SK-N-SH (cell line): Measurements from ENCODE around the gene ZSWIM1. TPM values are rescaled to one million over a fixed set of nuclear protein-coding genes. Genes with fewer than 3 reads are reported as not detected.

Experiments
- CTCF ChIA-PET: fragments of 300-600, 350-600 bp; formaldehyde crosslinking; extraction: SDS; loops from one replicate; lab custom pipeline; 2021; lab: Yijun Ruan, JAX
- POLR2A ChIA-PET: fragments of 350-600 bp; sonication (Branson Sonifier 250); formaldehyde crosslinking; extraction: SDS; loops from one replicate; lab custom pipeline; 2020; ENCODE audit warnings: antibody characterized with exemption, inconsistent platforms; lab: Yijun Ruan, JAX
- DNase-seq: peaks from one replicate; pipeline ENCODE4 v3.0.0; 2012
- H2AFZ ChIP-seq: fragments of 200-600 bp; sonication (generic); 2 replicates; pipeline ENCODE4 v1.8.1; 2016; ENCODE audit warnings: antibody characterized with exemption, mild to moderate bottlenecking, low read depth
- H3F3A ChIP-seq: fragments of 200-600 bp; sonication (generic); replicated peaks from 2 replicates; pipeline ENCODE3; 2016; ENCODE audit warnings: antibody characterized with exemption, mild to moderate bottlenecking; ENCODE audit not compliant: insufficient read depth
- H3K27ac ChIP-seq, 2 experiments: fragments of 200-500 bp in 1 of 2; fragments of 200-600 bp in 1 of 2; sonication (Bioruptor generic) in 1 of 2; sonication (generic), shearing (Covaris generic) in 1 of 2; 2 replicates each; pipeline versions ENCODE4 v1.5.1 to v1.6.1; 2014 to 2016; ENCODE audit warnings: low read depth in 2 of 2, inconsistent platforms in 1 of 2, low read length in 1 of 2, mild to moderate bottlenecking in 1 of 2, mixed read lengths in 1 of 2
- H3K27me3 ChIP-seq: fragments of 200-600 bp; sonication (generic), shearing (Covaris generic); 2 replicates; pipeline ENCODE4 v1.6.1; 2016; ENCODE audit warnings: mixed run types; ENCODE audit not compliant: insufficient read depth
- H3K36me3 ChIP-seq, 2 experiments: fragments of 200-500 bp in 1 of 2; fragments of 200-600 bp in 1 of 2; sonication (Bioruptor generic) in 1 of 2; sonication (generic) in 1 of 2; replicated peaks in 1 of 2; 2 replicates each; pipeline versions ENCODE3 to v1.5.1; 2014 to 2016; ENCODE audit warnings: low read length in 1 of 2, mild to moderate bottlenecking in 1 of 2; ENCODE audit not compliant: insufficient read depth in 2 of 2, control insufficient read depth in 1 of 2
- H3K4me1 ChIP-seq, 2 experiments: fragments of 200-500 bp in 1 of 2; fragments of 200-600 bp in 1 of 2; sonication (Bioruptor generic) in 1 of 2; sonication (generic), shearing (Covaris generic) in 1 of 2; 2 replicates each; pipeline versions ENCODE4 v1.5.1 to v1.6.1; 2014 to 2016; ENCODE audit warnings: low read depth in 1 of 2, low read length in 1 of 2, mixed run types in 1 of 2; ENCODE audit not compliant: insufficient read depth in 2 of 2, control insufficient read depth in 1 of 2
- H3K4me2 ChIP-seq: fragments of 200-600 bp; sonication (generic), shearing (Covaris generic); 2 replicates; pipeline ENCODE4 v1.6.1; 2017; ENCODE audit warnings: mixed run types
- H3K4me3 ChIP-seq, 2 experiments: fragments of 200-500 bp in 1 of 2; fragments of 200-600 bp in 1 of 2; sonication (Bioruptor generic) in 1 of 2; sonication (generic), shearing (Covaris generic) in 1 of 2; 2 replicates each; pipeline versions ENCODE4 v1.5.1 to v1.8.1; 2014 to 2016; ENCODE audit warnings: low read depth in 2 of 2, inconsistent platforms in 1 of 2, low read length in 1 of 2, mild to moderate bottlenecking in 1 of 2, mixed read lengths in 1 of 2, moderate library complexity in 1 of 2
- H3K79me2 ChIP-seq: fragments of 200-600 bp; sonication (generic); 2 replicates; pipeline ENCODE4 v1.8.1; 2017; ENCODE audit warnings: mild to moderate bottlenecking; ENCODE audit not compliant: insufficient read depth
- H3K9ac ChIP-seq: fragments of 200-600 bp; sonication (generic); 2 replicates; pipeline ENCODE4 v1.6.1; 2017; ENCODE audit warnings: mixed run types
- H3K9me2 ChIP-seq: fragments of 200-600 bp; sonication (generic); 2 replicates; pipeline ENCODE4 v1.6.1; 2017; ENCODE audit warnings: mixed run types
- H3K9me3 ChIP-seq: fragments of 200-600 bp; sonication (generic); 2 replicates; pipeline ENCODE4 v1.6.1; 2017; ENCODE audit warnings: mixed run types, mild to moderate bottlenecking, moderate library complexity
- H4K20me1 ChIP-seq: fragments of 200-600 bp; sonication (generic); 2 replicates; pipeline ENCODE4 v1.6.1; 2017; ENCODE audit warnings: mild to moderate bottlenecking, mixed run types; ENCODE audit not compliant: insufficient read depth
- ELF1 ChIP-seq: IDR thresholded peaks from 2 replicates; pipeline ENCODE4 v1.4.0; 2012
- EZH2phosphoT487 ChIP-seq: fragments of 200-600 bp; sonication (generic); IDR thresholded peaks from 2 replicates; pipeline ENCODE4 v1.6.1; 2017; ENCODE audit warnings: low read depth, mixed run types, mild to moderate bottlenecking, antibody characterized with exemption, moderate library complexity, borderline replicate concordance
- FOXM1 ChIP-seq: IDR thresholded peaks from 2 replicates; pipeline ENCODE4 v1.4.0; 2012; ENCODE audit warnings: low read depth, mild to moderate bottlenecking
- JUND ChIP-seq: IDR thresholded peaks from 2 replicates; pipeline ENCODE4 v1.4.0; 2012
- MAX ChIP-seq: IDR thresholded peaks from 2 replicates; pipeline ENCODE4 v1.4.0; 2012; ENCODE audit warnings: low read depth
- MXI1 ChIP-seq: IDR thresholded peaks from 2 replicates; pipeline ENCODE4 v1.6.1; 2012; ENCODE audit warnings: mild to moderate bottlenecking, low read depth, low read length, improper control_type of control experiment
- NFIC ChIP-seq: IDR thresholded peaks from 2 replicates; pipeline ENCODE4 v1.4.0; 2012; ENCODE audit warnings: borderline replicate concordance
- NRF1 ChIP-seq: IDR thresholded peaks from 2 replicates; pipeline ENCODE4 v1.6.1; 2012; ENCODE audit warnings: low read depth, mild to moderate bottlenecking, low read length
- RCOR1 ChIP-seq: fragments of 150-350 bp; IDR thresholded peaks from 2 replicates; pipeline ENCODE4 v1.6.1; 2017; ENCODE audit warnings: antibody characterized with exemption, low read length
- SIN3A ChIP-seq: IDR thresholded peaks from 2 replicates; pipeline ENCODE4 v1.6.1; 2012; ENCODE audit warnings: low read depth, mild to moderate bottlenecking, low read length, moderate library complexity, borderline replicate concordance
- USF1 ChIP-seq: IDR thresholded peaks from 2 replicates; pipeline ENCODE4 v1.4.0; 2012; ENCODE audit warnings: low read depth, borderline replicate concordance
- USF2 ChIP-seq: fragments of 150-350 bp; IDR thresholded peaks from 2 replicates; pipeline ENCODE4 v1.6.1; 2017; ENCODE audit warnings: antibody characterized with exemption, low read length, low read depth, borderline replicate concordance
- ZBTB33 ChIP-seq: IDR thresholded peaks from 2 replicates; pipeline ENCODE4 v1.4.0; 2012; ENCODE audit warnings: low read depth, borderline replicate concordance
- WGBS: methylation state at CpG from one replicate; pipeline ENCODE4 v1.1.6; 2017; ENCODE audit warnings: low lambda C conversion rate; 5-methylcytosine and 5-hydroxymethylcytosine counted together
- polyA plus RNA-seq, 3 experiments: library from polyadenylated mRNA; depleted of rRNA; stranded (reverse); fragments of >200 nt; gene quantifications; 2 replicates each; pipeline ENCODE4 v1.2.3, GENCODE V29; 2012
- TF ChIP-seq, protein P1 (sequence below): IDR thresholded peaks from 2 replicates; pipeline ENCODE4 v1.6.1; 2012; ENCODE audit warnings: mild to moderate bottlenecking, low read depth, low read length, moderate library complexity

Gene ZSWIM1
- polyA plus RNA-seq, 1 of the 3 experiments (the other 2 are of a cell fraction) = 1.8 TPM

DNA sequence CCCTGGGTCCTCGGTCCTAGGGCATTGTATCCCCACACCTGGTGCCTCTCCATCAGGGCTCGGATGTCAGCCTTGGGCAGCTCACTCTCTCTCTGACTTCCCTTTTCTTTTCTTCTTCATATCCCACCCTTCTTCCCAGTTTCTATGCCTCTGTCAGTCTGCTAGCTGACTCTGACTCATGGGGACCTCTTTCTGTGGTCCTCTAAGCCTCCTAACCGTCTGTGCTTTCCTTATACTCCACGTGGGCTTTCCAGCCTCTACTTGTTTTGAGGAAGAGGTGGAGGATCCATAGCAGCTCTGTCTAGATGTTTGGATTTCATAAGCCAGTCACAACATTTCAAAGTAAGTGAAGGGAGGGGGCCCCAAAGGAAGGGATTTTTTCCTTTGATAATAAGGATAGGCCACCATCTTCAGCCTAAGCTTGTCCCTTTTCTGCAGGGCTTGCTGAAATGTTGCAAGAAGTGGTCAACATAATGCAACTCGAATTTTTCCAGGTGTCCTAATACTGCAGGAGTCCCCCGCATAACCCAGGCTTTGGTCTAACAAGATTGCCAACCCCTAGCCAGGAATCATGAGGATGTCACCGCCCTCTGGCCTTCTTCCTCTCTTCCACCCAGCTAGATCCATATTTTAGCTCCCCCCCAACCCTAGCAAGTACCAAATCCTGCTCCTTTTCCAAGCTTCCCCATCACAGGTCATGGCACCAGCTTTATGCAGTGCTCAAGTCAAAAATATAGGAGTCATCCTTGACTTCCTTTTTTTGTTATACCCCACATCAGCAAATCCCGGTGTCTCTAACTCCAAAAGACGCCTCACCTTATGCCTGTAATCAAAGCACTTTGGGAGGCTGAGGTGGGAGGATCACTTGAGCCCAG is 39.7 kb downstream of the ZSWIM1 start:
- no peak for TF ChIP-seq RCOR1
- no peak for TF ChIP-seq ELF1
- TF ChIP-seq ZBTB33 = no peak
- TF ChIP-seq FOXM1 = no peak
- no peak for TF ChIP-seq MAX
- TF ChIP-seq EZH2phosphoT487 = no peak
- TF ChIP-seq, protein P1, sequence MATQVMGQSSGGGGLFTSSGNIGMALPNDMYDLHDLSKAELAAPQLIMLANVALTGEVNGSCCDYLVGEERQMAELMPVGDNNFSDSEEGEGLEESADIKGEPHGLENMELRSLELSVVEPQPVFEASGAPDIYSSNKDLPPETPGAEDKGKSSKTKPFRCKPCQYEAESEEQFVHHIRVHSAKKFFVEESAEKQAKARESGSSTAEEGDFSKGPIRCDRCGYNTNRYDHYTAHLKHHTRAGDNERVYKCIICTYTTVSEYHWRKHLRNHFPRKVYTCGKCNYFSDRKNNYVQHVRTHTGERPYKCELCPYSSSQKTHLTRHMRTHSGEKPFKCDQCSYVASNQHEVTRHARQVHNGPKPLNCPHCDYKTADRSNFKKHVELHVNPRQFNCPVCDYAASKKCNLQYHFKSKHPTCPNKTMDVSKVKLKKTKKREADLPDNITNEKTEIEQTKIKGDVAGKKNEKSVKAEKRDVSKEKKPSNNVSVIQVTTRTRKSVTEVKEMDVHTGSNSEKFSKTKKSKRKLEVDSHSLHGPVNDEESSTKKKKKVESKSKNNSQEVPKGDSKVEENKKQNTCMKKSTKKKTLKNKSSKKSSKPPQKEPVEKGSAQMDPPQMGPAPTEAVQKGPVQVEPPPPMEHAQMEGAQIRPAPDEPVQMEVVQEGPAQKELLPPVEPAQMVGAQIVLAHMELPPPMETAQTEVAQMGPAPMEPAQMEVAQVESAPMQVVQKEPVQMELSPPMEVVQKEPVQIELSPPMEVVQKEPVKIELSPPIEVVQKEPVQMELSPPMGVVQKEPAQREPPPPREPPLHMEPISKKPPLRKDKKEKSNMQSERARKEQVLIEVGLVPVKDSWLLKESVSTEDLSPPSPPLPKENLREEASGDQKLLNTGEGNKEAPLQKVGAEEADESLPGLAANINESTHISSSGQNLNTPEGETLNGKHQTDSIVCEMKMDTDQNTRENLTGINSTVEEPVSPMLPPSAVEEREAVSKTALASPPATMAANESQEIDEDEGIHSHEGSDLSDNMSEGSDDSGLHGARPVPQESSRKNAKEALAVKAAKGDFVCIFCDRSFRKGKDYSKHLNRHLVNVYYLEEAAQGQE = no peak
- TF ChIP-seq JUND = no peak
- no peak for TF ChIP-seq SIN3A
- no peak for TF ChIP-seq NRF1
- TF ChIP-seq USF1 = no peak
- no peak for TF ChIP-seq MXI1
- TF ChIP-seq NFIC = no peak
- no peak for TF ChIP-seq USF2
- H3K4me2 ChIP-seq = peak overlapping the region; percentile 58; the same call in 1 of the 2 replicates
- WGBS = 78% methylated on average over 9 of the region's 9 CpGs
- H3F3A ChIP-seq = peaks cover 5% of the 10 kb centered on the region
- no peaks in the 10 kb centered on the region for H3K9me2 ChIP-seq
- H3K4me3 ChIP-seq = no peak overlapping the region
- peaks cover 0 to 12% of the 10 kb centered on the region in 2 experiments; a peak in 1 of 4 replicates for H3K4me1 ChIP-seq
- ChIA-PET POLR2A (interaction anchor here (0.6 to 3.3 kb wide), 5 partner anchors 9 to 41 kb away, joined by 3 to 34 read pairs (median 3); partner anchors contain the start of genes PCIF1 and PLTP), CTCF (interaction anchor here (1.5 to 2.6 kb wide), 3 partner anchors 13 to 49 kb away, joined by 5 to 10 read pairs (median 8); partner anchors contain the start of genes CTSA and NEURL2)
- no peak overlapping the region for H2AFZ ChIP-seq
- no peaks in the 10 kb centered on the region for H3K9me3 ChIP-seq
- H3K36me3 ChIP-seq = no peaks in the 10 kb centered on the region
- no peak for DNase-seq
- H4K20me1 ChIP-seq = no peaks in the 10 kb centered on the region
- H3K27ac ChIP-seq = peak overlapping the region; percentile 40 to 71; a peak in 3 of 4 replicates
- no peaks in the 10 kb centered on the region for H3K27me3 ChIP-seq
- no peaks in the 10 kb centered on the region for H3K79me2 ChIP-seq
- no peak overlapping the region for H3K9ac ChIP-seq
